ENCODE results near the gene FGGY.
"Not testable (repeated sequence)": the region's sequence is repeated elsewhere in the genome, so short reads cannot be mapped to it uniquely, and the experiment has no call there.

GRCh38 chr1:59471991-59472570 lies 175.2 kb downstream of the FGGY start:
- not testable (repeated sequence) for TF ChIP-seq CTCF, EZH2, EZH2phosphoT487 (IDR thresholded peaks at IDR 0.05)

Measured in neural progenitor cell (in vitro differentiated cells).